ENCODE measurements around the gene GRK6.
"Not testable (repeated sequence)": the region's sequence is repeated elsewhere in the genome, so short reads cannot be mapped to it uniquely, and the experiment has no call there.

The GRK6 gene

DNA sequence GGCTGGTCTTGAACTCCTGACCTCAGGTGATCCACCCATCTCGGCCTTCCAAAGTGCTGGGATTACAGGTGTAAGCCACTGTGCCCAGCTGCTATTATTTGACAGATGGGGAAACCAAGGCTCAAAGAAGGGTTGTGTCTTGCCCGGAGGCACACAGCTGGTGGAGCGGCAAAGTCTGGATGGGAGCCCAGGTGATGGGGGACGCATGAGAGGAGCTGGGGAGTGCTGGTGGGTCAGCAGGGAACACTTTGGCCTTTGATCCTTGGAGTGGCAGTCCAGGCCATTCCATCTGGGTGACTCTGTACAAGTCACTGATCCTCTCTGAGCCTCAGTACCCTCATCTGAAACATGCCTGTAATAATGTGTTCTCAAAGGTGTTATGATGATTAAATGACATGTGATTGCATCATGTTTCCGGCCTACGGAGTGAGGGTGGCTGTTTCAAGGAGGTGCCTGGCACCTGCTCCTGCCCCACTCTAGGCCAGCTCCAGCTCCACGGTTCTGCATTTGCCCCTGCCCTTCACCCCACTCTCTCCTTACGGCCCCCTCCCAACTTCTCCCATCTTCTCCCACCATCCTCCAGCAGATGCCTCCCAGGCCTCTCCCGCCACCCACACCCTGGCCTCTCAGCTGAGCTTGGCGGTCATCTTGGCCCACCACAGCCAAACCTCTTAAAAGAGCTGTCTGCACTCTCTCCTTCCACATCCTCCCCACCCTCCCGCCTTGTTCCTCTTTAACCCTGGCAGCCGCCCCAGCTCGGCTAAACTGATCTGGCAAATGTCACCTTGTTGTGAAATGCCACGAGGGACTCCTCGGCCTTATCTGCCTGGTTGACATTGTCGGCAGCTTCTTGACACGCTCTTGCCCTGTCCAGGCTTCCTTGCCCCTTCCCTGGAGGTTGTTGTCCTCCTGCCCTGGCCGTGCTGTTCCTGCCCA, 52.5 kb downstream of the GRK6 start:
- TF ChIP-seq CTCF (IDR thresholded peaks at IDR 0.05; ENCODE audit: low read depth, low read length), result no peak

DNA sequence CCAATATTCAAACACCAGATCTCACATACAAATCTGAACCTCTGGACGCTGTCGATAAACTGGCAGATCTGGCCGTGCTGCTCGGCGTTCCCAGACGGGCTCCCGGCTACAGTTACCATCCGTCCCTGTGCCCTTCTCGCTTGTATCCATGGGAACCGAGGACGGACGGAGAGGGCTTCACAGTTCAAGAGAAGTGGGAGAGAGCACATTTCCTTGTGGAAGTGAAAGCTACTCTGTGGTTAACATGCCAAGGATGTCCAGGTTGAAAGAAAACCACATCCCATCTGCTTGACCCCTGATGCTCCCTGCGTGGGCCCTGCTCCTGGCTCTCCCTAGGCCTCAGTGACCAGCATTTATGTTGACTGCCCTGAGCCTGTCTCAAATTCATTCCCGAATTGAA, 53.3 kb downstream of the GRK6 start:
- no peak overlapping the region for H3K4me3 ChIP-seq (ENCODE audit: low read depth, low read length)
- no peak for TF ChIP-seq CTCF (IDR thresholded peaks at IDR 0.05; ENCODE audit: low read depth, low read length)

More for the DNA sequence above, 52.5 kb downstream of the GRK6 start:
- H3K4me3 ChIP-seq (ENCODE audit: low read depth, low read length), result no peak overlapping the region

DNA sequence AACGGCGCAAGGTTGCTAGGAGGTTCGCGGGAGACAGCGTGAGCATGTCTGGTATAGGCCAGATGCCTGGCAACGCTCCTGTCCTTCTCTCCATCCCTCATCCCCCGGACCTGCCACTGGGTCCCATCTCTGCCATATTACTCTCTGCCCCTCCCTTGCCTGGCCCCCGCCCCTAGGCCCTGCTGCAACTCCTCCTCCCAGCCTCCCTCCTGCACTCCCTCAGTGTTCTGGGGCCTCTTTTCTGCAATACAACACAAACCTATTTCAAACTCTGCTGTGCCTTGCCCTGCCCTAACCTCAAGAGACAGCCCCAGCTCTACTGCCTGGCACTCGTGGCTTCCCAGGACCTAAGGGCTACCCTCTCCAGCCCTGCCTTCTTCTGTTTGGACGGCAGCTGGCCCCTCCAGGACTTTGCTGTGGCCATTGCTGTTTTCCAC, 55.9 kb downstream of the GRK6 start:
- TF ChIP-seq CTCF (IDR thresholded peaks at IDR 0.05; ENCODE audit: low read depth, low read length), result no peak
- no peak overlapping the region for H3K4me3 ChIP-seq (ENCODE audit: low read depth, low read length)

DNA sequence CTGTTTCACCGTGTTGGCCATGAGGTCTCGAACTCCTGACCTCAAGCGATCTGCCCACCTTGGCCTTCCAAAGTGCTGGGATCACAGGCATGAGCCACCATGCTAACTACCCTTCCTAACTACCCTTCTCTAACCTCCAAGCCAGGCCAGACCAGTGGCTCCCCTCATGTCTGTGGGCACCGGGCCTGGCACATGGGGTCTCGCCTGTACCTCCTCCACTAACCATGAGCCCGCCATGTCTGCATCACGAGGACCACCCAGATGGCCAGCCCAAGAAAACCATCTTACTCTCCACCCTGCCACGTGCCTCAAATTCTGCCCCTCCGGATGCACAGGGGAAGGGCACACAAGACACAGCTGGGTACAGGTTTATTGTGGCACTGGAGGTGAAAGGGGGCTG, 56.6 kb downstream of the GRK6 start:
- no peak overlapping the region for H3K4me3 ChIP-seq (ENCODE audit: low read depth, low read length)
- TF ChIP-seq CTCF (IDR thresholded peaks at IDR 0.05; ENCODE audit: low read depth, low read length), result no peak

GRCh38 chr5:177483994-177484901, 57.8 kb downstream of the GRK6 start:
- no peak for TF ChIP-seq CTCF (IDR thresholded peaks at IDR 0.05; ENCODE audit: low read depth, low read length)
- H3K4me3 ChIP-seq (ENCODE audit: low read depth, low read length), result no peak overlapping the region

- TF ChIP-seq CTCF (IDR thresholded peaks at IDR 0.05; ENCODE audit: low read depth, low read length), result no peak
Measured at GRCh38 chr5:177484902-177485549, 58.5 kb downstream of the GRK6 start.

DNA sequence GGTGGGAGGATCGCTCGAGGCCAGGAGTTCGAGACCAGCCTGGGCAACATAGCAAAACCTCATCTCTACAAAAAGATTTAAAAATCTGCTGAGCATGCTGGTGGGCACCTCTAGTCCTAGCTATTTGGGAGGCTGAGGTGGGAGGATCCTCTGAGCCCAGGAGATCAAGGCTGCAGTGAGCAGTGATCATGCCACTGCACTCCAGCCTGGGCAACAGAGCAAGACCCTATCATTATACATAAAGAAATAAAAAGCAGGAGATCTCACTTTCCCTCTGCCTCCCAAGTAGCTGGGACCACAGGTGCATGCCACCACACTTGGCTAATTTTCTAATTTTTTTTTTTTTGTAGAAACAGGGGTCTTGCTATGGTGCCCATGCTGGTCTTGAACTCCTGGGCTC, 59.3 kb downstream of the GRK6 start:
- H3K4me3 ChIP-seq (ENCODE audit: low read depth, low read length), result not testable (repeated sequence)

More at GRCh38 chr5:177484902-177485549, 58.5 kb downstream of the GRK6 start:
- no peak overlapping the region for H3K4me3 ChIP-seq (ENCODE audit: low read depth, low read length)
